GM19043 (cell line): Measurements from ENCODE around the gene PCYOX1L.

ENCODE experiments used
- ATAC-seq: cut with Tn5 transposase; IDR thresholded peaks from one replicate; pipeline ENCODE4 v1.9.1; 2021; ENCODE audit warnings: low read depth; ENCODE audit not compliant: unreplicated experiment

The PCYOX1L gene

GRCh38 chr5:149366169-149366729 is 8.4 kb downstream of the PCYOX1L start:
- ATAC-seq, result no peak

GRCh38 chr5:149367249-149367971 is 9.6 kb downstream of the PCYOX1L start:
- ATAC-seq, result peak; percentile 69

- ATAC-seq, result no peak
Observed at GRCh38 chr5:149367972-149368645, 10.3 kb downstream of the PCYOX1L start.

GRCh38 chr5:149370878-149371277 is 13.0 kb downstream of the PCYOX1L start:
- ATAC-seq, result no peak

GRCh38 chr5:149371296-149371962 is 13.6 kb downstream of the PCYOX1L start:
- peak; percentile 84 for ATAC-seq

GRCh38 chr5:149372076-149372795 is 14.4 kb downstream of the PCYOX1L start:
- no peak for ATAC-seq

- no peak for ATAC-seq
Observed at GRCh38 chr5:149372932-149373331, 15.1 kb downstream of the PCYOX1L start.

GRCh38 chr5:149374303-149374702 is 16.5 kb downstream of the PCYOX1L start:
- no peak for ATAC-seq

GRCh38 chr5:149374801-149375200 is 17.0 kb downstream of the PCYOX1L start:
- no peak for ATAC-seq

GRCh38 chr5:149375434-149375833 is 17.6 kb downstream of the PCYOX1L start:
- no peak for ATAC-seq

- no peak for ATAC-seq
Observed at GRCh38 chr5:149376104-149376503, 18.3 kb downstream of the PCYOX1L start.

- no peak for ATAC-seq
Observed at GRCh38 chr5:149376711-149377447, 19.0 kb downstream of the PCYOX1L start.

- ATAC-seq, result no peak
Observed at GRCh38 chr5:149378241-149378820, 20.5 kb downstream of the PCYOX1L start.

GRCh38 chr5:149379177-149379761 is 21.4 kb downstream of the PCYOX1L start, which contains the start of gene IL17B:
IL17B (minus strand) TSS chr5:149379292; CDS start chr5:149379225, 67 bp downstream.
- ATAC-seq, result no peak

GRCh38 chr5:149379818-149380374 is 22.1 kb downstream of the PCYOX1L start:
- ATAC-seq, result no peak

GRCh38 chr5:149380466-149381121 is 22.7 kb downstream of the PCYOX1L start:
- no peak for ATAC-seq

GRCh38 chr5:149381261-149381985 is 23.6 kb downstream of the PCYOX1L start:
- no peak for ATAC-seq

- peak; percentile 84 for ATAC-seq
Observed at GRCh38 chr5:149381986-149382338, 24.1 kb downstream of the PCYOX1L start.
